ENCODE results near the gene NCOR1.
A peak's percentile ranks its signal among the peaks of the same experiment; 100 is the strongest.
"Not testable (repeated sequence)": the region's sequence is repeated elsewhere in the genome, so short reads cannot be mapped to it uniquely, and the experiment has no call there.

NCOR1 gene

DNA sequence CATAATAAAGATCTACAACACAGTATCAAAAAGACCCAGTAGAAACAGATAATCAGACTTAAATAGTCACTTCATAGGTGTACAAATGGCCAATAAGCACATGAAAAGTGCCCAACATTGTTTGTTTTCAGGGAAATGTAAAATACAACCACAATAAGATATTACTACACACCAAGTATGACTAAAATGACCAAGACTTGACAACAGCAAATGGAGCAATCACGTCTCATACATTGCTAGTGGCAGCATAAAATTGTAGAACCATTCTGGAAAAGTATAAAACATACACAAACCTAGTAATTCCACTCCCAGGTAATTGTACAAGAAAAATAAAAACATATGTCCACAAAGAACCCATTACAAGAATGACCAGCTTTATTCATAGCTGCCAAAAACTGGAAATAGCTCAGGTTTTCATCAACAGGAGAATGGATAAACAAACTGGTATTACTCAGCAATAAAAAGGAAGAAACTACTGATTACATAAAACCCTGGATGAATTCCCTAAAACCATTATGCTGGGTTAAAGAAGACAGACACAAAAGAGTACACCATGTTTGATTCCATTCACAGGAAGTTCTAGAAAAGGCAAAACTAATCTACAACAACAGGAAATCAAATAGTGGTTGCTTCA is 130.2 kb downstream of the NCOR1 start:
- DNase-seq (ENCODE audit: low spot score) = no peak

DNA sequence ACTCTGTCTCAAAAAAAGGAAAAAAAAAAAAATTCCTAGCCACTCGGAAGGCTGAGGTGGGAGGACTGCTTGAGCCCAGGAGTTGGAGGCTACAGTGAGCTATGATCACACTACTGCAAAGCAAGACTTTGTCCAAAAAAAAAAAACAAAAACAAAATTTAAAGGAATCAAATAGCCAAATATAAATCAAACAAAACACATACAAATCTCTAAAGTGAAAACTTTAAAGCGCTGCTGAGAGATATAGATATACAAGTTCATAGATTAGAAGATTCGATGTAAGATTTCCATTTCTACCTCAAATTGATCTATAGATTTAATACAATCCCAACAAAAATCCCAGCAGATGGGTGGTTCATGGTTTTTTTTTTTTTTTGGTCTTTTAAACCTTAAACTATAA is 132.1 kb downstream of the NCOR1 start:
- DNase-seq (ENCODE audit: low spot score) = no peak

DNA sequence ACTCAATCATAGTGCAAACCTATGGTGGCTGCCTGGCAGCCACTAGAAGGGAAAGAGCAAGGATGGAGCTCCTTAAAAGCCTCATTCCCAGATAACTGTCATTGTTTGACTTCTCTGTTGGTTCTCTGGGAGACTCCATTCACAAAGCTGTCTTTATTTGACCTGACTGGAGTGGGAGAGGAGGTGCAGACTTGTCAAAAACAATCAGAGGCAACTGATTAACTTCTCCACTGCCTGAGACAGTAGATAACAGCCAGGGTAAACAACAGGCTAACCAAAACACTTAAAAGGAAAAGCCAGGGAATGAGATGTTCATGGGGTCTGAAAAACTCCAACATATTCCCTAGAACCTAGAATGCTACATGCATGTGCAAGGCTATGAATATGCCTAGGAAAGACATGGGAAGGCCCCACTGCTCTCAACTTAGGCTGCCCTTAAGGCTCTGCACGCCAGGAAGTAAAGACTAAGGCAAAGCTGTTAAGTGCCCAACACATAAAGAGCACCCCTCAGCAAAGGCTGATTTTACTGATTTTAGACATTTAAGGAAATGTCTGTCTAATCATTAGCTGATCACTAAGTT is 133.7 kb downstream of the NCOR1 start:
- no peak for DNase-seq (ENCODE audit: low spot score)

DNA sequence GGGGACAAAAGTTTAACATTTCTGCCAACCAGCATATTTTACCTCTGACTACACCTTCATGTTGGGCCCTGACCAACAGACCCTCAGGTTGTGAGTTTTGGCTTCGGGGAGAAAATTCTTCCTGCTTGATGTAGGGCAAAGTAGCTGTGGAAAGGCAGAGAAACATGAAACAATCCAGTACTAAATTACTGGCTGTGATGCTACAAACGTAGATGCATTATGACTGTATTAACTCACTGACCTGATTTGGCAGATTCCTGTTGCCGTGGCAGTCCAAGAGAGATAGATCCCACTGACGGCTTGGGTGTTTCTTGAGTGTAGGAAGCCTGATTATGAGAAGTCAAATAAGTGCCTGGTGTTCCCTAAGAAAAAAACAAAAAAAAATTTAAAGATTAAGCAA is 135.0 kb downstream of the NCOR1 start:
- DNase-seq (ENCODE audit: low spot score) = no peak

DNA sequence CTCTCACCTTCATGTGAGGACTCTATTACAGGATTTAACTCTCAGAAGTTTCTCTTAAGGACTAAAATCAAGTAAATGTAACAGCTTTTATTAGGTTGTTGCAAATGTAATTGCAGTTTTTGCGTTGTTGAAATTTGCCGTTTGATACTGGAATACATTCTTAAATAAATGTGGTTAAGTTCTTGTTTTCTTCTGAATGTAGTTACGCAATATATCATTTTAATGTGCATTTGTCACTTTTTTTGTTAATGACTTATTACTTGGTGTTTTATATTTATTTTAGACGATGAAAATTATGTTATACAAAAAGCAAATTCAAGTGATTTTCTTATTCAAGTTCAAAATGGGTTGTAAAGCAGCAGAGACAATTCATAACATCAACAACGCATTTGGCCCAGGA is 139.4 kb downstream of the NCOR1 start:
- DNase-seq (ENCODE audit: low spot score) = no peak

DNA sequence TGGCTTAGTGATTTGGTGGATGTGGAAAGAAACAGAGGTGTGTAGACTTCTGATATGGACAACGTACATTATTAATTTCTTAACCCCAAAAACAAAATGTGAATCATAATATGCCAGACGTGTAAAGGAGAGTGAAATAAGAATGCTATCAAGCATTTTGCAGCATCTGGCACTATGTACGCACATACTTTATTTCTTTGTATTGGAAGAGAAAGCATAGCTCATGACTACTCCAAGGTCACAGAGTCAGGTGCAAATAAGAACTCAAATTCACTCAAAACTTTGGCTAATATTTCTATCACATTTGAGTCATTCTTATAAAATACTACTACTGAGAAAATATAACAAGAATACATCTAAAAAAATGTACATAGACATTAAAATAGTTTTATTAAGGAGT is 140.9 kb downstream of the NCOR1 start:
- no peak for DNase-seq (ENCODE audit: low spot score)

DNA sequence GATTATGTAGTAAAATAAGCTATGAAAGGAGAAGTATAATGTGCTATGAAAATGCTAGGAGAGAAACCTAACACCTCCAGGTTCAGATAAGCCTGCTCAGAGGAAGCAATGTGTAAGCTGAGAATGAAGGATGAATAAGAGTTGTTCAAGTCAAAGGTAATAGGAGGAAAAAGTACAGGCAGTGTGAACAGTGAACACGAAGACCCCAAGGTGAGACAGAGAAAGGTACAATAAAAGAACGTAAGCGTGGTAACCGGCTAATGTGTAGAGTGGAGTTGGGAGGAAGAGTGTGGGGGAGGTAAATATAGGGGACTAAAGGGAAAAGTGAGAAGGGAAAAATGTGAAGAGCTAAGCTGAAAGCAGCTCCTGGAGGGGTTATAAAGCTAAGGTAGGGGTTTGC is 141.5 kb downstream of the NCOR1 start:
- no peak for DNase-seq (ENCODE audit: low spot score)

DNA sequence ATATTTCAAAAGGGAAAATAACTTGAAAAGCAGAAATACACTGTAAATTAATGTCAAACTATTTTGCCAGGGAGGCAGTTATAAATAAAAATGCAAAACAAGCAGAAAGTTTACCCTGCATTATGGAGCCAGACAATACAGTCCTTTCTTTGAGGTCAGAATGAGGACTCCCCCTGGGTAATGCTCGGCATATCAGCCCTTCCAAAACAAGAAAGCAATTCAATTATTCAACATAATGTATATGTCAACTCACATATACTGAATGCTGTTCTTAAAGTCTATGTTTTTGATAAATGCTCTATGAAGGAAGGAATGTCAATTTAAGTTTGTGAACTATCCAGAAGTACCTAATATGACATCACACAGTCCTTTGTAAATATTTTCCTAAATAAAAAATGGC is 143.3 kb downstream of the NCOR1 start:
- DNase-seq (ENCODE audit: low spot score) = no peak

DNA sequence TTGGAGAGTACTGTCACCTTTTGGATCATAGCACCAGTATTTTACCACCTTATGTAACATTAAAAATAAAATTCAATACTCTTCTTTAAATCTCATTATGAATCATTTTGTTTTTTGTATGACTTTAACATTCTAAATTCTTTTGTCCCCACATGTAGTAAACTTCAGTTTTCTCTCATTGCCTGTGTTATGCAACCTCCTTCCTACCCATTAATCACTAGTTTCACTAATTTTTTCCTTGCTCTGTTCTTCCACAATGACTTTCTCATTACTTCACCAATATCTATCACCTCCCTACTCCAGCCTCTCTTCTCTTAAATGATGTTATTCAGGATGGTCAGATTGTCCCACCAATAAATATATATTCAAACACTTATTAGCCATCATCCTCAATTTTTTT is 147.0 kb downstream of the NCOR1 start:
- no peak for DNase-seq (ENCODE audit: low spot score)

DNA sequence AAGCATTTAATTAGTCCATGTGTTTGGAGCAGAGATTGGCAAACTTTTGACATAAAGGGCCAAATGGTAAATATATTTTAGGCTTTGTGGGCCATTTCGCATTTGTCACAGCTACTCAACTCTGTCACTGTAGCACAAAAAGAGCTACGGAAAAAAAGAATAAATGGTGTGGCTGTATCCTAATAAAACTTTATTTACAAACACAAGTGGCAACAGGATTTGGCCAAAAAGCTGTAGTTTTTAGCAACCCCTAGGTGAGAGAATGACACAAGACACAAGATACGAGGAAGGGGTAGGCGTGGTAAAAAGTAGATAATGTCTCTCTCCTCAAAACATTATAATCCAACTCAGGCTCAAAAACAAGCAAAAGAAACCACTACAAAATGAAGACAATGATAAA is 149.2 kb downstream of the NCOR1 start:
- no peak for DNase-seq (ENCODE audit: low spot score)

DNA sequence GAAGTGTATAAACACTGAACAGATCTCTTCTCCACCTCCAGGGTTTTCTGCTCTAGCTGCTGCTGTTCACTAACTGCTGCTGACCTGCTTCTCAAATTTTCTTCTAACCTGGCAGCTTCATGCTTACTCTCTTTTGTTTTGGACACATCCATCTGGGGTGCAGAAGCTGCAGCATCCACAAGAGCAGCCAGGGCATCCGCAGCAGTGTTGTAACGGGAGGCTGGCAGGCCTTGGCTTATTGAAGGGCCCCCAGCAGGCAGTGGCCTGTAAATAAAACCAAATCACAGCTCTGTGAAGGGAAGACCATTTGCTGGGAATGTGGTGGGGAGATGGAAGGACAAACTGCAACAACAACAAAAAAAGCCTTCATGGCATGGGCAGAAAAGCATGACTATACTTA is 153.7 kb downstream of the NCOR1 start:
- no peak for DNase-seq (ENCODE audit: low spot score)

DNA sequence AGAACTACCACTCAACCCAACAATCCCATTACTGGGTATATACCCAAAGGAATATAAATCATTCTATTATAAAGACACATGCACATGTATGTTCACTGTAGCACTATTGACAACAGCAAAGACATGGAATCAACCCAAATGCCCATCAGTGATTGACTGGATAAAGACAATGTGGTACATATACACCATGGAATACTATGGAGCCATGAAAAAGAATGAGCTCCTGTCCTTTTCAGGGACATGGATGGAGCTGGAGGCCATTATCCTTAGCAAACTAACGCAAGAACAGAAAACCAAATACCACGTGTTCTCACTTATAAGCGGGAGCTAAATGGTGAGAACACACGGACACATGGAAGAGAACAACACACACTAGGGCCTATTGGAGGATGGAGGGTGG is 160.2 kb downstream of the NCOR1 start:
- not testable (repeated sequence) for DNase-seq (ENCODE audit: low spot score)

DNA sequence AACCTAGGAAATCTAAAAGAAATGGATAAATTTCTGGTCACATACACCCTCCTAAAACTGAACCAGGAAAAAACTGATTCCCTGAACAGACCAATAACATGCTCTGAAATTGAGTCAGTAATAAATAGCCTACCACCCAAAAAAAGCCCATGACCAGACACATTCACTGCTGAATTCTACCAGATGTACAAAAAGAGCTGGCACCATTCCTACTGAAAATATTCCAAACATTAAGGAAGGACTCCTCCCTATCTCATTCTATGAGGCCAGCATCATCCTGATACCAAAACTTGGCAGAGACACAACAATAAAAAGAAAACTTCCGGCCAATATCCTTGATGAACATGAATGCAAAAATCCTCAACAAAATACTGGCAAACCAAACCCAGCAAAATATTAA is 162.8 kb downstream of the NCOR1 start:
- DNase-seq (ENCODE audit: low spot score) = no peak

DNA sequence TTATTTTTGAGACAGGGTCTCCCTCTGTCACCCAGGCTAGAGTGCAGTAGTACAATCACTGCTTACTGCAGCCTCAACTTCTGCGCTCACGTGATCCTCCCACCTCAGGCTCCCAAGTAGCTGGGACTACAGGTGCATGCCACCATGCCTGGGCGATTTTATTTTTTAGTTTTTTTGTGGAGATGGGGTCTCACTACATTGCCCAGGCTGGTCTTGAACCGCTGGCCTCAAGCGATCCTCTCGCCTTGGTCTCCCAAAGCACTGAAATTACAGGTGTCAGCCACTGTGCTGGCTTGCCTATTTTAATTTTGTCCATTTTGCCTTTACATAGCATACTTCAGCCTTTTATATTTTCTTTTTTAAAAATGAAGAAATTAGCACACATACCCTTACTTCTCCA is 164.5 kb downstream of the NCOR1 start:
- DNase-seq (ENCODE audit: low spot score) = no peak

DNA sequence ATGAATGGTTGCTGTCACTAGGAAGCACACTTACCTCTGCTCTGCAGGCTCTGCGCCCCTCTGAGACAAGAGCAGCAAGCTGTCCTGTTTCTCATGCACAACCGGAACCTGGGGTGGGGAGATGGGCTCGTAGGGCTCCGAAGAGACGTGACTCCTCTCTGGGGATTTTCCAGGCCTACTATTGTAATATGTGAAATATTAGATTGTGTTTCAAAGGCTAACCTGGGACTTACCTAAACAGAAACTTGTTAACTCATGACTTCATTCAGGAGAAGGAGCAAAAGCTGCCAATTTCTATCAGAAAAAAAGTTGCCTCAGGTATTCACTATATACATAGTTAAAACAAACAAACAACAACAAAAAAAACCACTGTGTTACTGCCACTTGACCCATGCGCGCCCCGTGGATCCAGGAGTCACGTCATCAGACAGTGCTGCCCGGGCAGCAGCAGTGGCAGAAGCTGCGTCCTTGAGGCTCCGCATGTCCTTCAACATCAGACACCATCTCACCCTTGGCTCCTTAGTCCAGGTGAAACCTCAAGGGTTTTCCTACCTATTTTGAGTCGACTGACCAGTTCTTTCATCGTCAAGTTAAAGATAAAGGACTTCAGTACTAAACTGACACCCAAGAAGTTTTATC is 166.4 kb downstream of the NCOR1 start:
- no peak for DNase-seq (ENCODE audit: low spot score)

DNA sequence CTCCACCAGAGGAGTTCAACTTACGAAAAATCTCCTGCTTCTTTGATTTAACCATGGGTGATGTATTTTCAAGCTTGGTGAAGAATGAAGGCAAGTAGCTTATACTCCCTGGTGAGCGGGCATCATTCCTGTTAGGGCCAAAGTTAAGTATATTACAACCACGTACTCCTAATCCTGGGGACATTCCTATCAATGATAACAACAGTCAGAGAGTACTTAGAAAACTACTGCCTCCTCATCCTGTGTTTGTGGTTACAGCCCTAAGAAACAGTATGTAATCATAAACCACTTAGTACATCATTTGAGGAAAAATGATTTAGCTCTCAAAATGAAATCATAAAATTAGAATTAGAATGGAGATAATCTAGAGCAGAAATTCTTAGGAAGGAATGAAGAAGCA is 168.4 kb downstream of the NCOR1 start:
- DNase-seq (ENCODE audit: low spot score) = no peak

DNA sequence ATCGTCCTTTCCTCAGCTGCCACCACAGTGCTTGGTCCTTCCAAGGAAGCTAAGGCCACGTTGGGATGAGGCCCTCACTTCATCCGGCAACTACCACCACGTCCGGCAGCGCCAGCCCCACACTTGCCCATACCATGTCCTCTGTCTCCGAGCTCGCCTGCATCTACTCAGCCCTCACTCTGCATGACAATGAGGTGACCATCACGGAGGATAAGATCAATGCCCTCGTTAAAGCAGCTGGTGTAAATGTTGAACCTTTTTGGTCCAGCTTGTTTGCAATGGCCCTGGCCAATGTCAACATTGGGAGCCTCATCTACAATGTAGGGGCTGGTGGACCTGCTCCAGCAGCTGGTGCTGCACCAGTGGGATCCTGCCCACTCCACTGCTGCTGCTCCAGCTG is 170.8 kb downstream of the NCOR1 start:
- no peak for DNase-seq (ENCODE audit: low spot score)

DNA sequence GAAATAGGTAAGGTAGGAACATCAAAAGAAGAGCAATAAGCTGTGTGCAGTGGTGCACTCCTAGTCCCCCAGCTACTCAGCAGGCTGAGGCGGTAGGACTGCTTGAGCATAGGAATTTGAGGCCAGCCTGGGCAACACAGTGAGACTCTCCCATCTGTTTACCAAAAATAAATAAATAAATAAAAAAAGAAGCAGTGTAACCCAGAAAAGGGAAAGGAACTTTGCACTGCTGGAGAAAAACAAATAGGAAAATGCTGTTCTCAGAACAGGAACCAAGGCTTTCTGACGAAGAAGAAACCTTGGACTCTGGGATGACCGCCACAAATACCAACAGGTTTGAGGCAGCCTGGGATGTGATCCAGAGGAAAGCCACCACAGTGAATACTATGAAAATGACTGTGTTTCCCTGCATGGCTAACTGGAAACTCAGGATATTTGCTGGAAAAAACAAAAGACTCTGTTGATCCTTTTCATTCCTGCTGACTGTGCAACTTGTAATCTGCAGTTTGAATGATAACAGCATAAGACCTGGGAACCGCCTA is 174.6 kb downstream of the NCOR1 start:
- no peak for DNase-seq (ENCODE audit: low spot score)

DNA sequence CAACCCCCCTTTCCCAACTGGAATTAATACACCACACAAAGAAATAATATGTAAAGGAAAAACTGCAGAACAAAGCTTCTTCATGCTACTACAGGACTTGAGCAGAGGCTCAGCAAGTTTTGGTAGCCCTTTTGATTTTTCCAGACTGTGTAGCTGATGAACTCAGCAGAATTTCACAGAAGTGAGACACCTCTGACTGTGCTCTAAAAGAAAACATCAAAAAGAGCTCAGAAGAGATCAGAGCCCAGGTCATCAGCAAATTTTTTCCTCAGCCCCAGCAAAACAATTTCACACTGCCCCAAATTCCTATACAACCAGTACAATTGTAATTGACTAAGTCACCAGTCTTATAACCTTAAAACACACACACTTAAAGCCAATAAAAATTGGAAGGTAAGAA is 177.7 kb downstream of the NCOR1 start:
- no peak for DNase-seq (ENCODE audit: low spot score)

DNA sequence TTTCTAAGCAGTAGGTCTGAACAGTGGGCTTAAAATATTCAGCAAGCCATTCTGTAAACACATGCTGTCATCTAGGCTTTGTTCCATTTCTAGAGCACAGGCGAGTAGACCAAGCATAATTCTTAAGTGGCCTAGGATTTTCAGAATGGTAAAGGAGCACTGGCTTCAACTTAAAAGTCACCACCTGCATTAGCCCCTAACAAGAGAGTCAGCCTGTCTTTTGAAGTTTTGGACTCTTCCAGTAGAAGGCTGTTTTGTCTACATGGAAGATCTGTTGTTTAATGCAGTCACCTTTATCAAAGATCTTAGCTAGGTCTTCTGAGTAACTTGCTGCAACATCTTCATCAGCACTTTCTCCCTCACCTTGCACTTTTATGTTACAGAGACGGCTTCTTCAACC is 179.1 kb downstream of the NCOR1 start:
- no peak for DNase-seq (ENCODE audit: low spot score)

DNA sequence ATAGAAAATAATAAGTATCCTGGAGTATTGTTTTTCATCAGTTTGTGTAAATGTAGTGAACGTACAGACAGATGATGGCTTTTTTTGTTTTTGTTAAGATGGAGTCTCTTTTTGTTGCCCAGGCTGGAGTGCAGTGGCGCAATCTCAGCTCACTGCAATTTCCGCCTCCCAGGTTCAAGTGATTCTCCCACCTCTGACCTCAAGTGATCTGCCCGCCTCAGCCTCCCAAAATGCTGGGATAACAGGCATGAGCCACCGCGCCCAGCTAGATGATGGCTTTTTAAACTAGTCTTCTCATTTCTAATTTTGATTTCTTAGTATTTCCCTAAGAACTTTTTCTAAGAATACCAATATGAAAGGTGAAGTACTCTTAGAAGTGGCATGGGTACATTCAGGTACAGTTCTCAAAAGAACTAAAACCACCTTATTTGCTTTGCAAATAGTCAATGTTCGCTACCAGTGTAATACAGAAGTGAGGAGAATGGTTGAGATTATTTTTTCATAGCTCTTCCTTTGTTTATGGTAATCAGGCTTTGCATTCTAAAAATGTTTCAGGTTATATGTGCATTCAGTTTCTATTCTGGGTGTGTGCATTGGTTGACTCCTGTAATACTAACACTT is 181.5 kb downstream of the NCOR1 start:
- DNase-seq (ENCODE audit: low spot score) = no peak

DNA sequence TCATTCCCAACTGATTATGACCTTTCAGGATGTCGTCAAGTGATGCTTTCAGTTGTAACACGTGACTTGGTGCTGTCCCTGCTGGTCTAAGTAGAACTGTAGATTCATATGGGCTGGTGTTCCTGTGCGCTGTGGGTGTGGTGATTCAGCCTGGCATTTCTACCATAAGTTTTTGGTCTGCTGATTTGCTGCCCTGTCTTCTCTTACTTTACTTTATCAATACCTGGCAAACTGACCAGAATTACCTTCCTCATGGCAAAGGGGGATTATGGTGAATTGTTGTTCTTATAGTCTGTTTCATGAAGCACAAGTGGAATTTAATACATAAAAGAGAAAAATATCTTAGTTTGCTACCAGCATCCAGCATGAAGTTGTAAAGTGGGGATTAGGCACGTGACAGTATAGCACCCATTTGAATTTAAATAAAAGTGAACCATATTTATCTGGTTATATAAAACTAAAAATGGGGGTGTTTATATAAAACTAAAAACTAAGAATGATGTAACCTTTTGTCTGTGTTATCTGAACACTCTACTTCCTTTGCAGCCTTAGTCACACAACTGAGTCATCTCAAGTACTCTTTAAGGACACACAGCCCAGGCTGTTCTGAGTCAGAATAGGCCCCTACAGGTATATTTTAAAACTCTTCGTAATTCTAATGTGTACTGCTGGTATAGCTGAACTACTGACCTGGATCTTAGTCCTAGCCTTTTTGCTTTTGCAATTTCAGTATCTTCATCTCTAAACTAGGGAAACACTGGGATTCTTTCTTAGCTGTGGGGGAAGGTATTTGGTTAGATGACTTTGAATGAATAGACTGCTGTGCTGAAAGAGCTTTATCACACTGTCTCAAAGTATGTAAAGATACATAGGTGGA is 187.4 kb downstream of the NCOR1 start:
- peak; percentile 21 for DNase-seq (ENCODE audit: low spot score)

Data from hematopoietic multipotent progenitor cell treated with erythropoietin and hydrocortisone succinate and interleukin-3 and kit ligand, for 15 days (in vitro differentiated cells).